Lower leg skin (tissue), 3 donors: Measurements from ENCODE around the gene CTSW.
"Not testable (repeated sequence)": the region's sequence is repeated elsewhere in the genome, so short reads cannot be mapped to it uniquely, and the experiment has no call there.

ENCODE experiments used
- POLR2A ChIP-seq, 2 donors: fragments of 450-650 bp; IDR thresholded peaks; one replicate each; pipeline ENCODE4 v1.6.1; 2016 to 2017; ENCODE audit warnings: antibody characterized with exemption in 2 of 2, mild to moderate bottlenecking in 1 of 2, moderate library complexity in 1 of 2
- TF ChIP-seq, protein P1 (sequence below), 3 donors: fragments of 450-650 bp; IDR thresholded peaks; one replicate each; pipeline ENCODE4 v1.5.1; 2016; ENCODE audit warnings: antibody characterized with exemption in 3 of 3, mild to moderate bottlenecking in 3 of 3, moderate library complexity in 2 of 3

DNA sequence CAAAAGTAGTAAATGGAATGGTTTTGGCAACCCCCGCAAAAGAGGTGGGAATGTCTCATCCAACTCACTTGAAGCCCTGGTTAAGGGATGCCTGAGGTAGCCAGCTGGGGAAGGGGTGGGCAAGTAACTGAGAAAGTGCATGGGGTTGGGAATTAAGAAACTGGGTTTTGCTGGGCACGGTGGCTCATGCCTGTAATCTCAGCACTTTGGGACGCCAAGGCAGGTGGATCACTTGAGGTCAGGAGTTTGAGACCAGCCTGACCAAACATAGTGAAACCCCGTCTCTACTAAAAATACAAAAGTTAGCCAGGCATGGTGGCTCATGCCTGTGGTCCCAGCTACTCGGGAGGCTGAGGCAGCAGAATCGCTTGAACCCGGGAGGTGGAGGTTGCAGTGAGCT is 30.9 kb upstream of the CTSW start:
- TF ChIP-seq POLR2A (IDR thresholded peaks at IDR 0.05) = not testable (repeated sequence)
- TF ChIP-seq, protein P1, sequence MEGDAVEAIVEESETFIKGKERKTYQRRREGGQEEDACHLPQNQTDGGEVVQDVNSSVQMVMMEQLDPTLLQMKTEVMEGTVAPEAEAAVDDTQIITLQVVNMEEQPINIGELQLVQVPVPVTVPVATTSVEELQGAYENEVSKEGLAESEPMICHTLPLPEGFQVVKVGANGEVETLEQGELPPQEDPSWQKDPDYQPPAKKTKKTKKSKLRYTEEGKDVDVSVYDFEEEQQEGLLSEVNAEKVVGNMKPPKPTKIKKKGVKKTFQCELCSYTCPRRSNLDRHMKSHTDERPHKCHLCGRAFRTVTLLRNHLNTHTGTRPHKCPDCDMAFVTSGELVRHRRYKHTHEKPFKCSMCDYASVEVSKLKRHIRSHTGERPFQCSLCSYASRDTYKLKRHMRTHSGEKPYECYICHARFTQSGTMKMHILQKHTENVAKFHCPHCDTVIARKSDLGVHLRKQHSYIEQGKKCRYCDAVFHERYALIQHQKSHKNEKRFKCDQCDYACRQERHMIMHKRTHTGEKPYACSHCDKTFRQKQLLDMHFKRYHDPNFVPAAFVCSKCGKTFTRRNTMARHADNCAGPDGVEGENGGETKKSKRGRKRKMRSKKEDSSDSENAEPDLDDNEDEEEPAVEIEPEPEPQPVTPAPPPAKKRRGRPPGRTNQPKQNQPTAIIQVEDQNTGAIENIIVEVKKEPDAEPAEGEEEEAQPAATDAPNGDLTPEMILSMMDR (IDR thresholded peaks at IDR 0.05) = not testable (repeated sequence)
